Myocyte (in vitro differentiated cells): ENCODE measurements around the gene CFAP58. TPM values are rescaled to one million over a fixed set of nuclear protein-coding genes. Genes with fewer than 3 reads are reported as not detected.
A peak's percentile ranks its signal among the peaks of the same experiment; 100 is the strongest.

ENCODE experiments used
- DNase-seq: peaks from one replicate; pipeline ENCODE4 v3.0.0-alpha.2; 2012; ENCODE audit warnings: low read depth
- total RNA-seq: library from RNA; depleted of rRNA; stranded (reverse); fragments of >200 nt; gene quantifications from 2 replicates; pipeline ENCODE4 v1.2.3, GENCODE V29; 2014

Gene CFAP58
- total RNA-seq, 1 donor from 2014 or later = 0.56 TPM

DNA sequence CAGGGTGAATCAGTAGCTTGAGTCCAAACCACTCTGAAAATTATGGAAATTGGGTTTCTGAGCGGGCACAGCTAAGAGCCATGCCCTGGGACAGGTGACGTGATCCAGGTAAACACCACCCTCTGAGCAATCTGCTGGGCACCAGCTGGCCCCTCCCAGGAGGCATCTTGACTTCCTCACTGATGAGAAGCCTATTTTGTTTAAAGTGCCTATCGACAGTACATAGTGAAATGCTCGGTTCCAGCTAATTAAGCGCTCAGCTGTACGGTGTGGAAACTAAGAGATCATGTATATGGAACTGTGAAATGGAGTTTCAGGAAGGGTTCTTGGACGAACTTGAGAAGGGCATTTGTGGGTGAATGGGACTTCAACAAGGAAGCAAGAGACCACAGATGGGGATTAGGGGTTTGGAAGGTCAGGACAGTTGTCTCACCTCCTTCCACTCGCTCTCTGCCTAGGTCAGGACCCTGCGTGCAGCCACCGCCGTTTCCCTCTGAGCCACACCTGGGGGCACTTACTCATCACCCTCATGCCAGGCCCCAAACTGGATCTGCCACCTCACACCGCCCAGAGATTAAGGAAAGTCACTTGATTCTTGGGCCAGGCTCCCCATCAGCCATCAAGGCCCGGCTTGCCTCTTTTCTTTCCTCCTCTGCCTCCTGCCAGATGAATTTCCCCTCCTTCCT, 18.5 kb upstream of the CFAP58 start:
- DNase-seq = no peak

DNA sequence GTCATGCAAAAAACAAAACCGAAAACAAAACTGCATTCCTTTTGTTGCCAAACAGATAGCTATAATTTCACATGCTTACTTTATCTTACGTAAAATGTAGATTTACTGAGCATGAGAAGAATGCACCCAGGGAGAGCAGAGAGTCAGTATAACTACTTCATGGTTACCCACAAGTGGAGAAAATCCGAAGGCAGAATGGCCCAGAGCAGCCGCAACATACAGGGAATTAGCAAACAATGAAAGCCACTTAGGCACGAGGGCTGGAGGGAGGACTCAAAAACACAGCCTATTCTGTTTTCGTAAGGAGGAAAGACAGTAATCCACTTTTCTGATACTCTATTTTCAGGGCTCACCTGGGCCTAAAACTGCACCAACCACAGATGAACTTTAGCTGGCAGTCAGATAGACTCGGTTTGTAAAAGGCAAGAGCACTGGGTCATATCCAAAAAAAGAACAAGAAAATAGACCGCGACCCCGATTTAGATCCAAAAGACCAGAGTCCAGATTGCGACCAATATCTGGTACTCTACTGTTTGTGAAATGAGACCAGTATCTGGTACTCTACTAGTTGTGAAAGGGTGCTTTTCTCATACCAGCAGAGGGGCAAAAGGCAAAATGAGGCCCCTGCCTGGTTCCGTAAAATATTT, 16.7 kb upstream of the CFAP58 start:
- DNase-seq = peak; percentile 44

DNA sequence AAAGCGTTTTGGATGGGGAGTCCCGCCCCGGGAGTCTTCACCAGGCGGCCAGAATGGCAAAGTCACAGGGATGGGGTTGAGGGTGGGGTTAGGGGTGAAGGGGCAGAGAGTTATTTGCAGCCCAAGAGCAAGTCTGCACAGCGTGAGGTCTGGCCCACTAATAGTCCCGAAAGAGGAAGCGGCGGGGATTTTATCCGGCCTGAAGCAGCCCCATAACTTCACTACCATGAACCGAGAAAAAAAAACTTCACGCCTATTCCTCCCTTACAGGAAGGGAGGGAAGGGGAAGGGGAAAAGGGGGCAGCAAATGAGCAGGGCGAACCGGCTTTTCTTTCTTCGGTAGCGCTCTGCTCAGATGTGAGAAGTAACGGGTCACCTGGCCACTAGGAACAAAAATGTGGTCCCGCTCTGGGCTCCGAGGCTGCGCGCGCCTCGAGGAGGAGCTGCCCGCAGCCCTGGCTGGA, 16.1 kb upstream of the CFAP58 start:
- peak; percentile 35 for DNase-seq

DNA sequence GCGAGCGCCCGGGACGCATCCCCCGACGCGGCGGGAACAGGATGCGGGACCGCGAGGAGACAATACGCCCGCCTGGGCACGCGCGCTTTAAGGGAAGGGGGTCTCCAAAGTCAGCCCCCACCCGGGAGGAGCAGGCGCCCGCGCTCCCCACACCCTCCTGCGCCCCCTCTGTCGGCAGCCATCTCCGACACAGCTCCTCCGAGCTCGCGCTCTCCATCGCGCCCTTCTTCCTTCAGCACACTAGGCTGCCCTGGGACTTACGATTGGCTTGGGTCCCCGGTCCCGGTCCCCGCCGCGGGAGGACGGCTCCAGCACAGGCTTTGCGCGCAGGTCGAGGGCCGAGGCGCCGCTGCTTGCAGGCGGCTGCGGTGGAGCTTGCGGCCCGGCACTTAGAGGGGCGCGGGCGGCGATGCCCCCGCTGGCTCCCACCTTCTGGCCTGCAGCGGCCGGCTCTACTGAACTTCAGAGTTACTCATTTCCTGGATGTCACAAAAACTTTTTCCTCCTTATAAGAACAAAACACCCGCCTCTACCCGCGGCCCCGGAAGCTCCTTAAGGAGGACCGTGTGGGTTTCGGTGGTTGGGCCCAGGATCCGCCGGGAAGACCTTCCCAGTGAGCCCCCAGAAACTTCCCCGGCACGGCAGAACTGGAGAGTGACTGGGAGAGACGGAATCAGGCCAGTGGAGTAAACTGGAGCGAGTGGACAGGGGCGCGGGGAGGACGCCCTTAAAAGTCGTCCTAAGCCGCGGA, 15.5 kb upstream of the CFAP58 start, which contains the start of gene ITPRIP:
TSS of gene ITPRIP (minus strand) at position 481 of the 751 bp plus-strand sequence. CDS start 22,414 bp downstream, outside the sequence.
- DNase-seq = peak; percentile 84

DNA sequence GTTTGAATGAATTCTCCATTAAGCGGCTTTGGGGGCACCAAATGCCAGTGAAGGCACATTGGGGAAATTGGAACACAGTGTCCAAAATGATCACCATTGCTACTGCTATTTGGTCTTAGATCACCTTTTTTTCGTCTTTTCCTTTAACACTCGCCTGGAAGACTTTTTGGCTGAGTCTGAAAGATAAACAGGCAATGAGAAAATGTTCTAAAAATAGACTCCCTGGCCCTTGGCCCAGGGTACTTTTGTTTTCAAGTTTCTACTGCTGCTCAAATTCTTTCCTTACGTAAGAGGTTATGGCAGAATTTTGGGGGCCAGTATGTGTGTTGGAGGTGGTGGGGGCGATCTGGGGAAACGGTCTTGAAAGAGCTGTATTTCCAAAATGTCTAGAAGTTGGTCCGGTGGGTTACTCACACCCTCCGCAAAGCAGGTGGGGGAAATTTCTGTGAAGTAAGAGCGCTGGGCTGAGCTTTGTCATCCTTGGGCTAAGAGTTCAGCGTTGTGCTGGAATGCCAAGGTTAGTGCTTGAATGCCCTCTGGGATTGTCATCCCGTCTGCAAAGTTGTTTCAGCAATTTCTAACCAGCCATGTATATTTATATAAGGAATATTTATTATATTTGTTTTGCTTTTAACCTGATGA, 14.0 kb upstream of the CFAP58 start:
- DNase-seq = peak; percentile 81

DNA sequence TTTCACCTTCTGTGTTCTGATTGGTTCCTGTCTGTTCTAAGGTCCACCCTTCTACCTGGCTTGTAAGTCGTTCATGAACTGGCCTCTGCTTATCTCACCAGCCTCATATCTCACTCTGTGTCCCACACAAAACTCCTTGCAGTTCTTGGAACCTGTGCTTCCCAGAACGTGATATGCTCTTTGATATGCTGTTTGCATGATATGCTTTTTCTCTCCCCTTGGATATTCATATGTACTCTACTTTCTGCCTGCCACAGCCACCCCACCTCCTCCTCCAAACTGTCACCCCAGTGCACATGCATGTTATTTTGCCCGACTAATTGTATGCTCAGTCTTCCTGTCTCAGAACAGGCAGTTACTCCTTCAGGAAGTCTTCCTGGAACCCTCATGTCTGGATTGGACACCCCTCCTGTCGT, 13.5 kb upstream of the CFAP58 start:
- DNase-seq = no peak

DNA sequence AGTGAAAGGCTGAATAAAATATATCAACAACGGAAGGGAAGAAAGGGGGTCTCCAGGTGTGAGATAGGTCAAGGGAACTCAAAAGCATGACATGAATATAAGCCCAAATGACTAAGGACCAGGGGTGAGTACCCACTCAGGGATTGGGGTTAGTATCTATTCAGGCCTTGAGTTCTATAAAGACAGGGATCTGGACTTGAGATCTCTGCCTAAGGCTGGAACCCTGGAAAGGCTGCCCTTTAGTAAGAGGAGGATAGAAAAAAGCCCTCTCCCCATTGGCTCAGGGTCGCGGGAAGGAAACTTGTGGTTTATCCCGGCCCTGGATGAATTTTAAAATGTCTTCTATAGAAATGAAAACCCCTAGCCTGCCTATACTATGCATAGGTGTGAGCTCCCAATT, 13.0 kb upstream of the CFAP58 start:
- DNase-seq = no peak

DNA sequence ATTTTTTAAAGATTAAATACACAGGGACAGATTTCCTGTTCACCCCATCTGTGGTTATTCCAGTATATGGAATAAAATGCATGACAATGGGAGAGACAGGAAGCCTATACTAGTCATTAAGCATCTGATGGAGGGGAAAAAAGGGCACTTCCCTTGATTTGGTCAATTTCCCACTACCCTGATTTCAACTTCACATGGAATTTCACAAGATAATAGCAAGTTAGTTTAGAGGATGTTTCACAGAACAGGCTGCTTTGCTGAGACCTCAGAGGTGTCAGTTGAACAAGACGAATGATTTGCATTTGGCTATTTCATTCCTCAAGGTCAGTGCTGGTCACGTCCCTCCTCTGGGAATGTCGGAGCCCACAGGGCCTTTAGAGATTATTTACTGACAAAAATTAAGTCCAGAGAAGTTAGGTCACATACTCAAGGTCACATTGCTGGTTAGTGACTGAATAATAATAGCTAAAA, 10.7 kb upstream of the CFAP58 start:
- DNase-seq = peak; percentile 62

DNA sequence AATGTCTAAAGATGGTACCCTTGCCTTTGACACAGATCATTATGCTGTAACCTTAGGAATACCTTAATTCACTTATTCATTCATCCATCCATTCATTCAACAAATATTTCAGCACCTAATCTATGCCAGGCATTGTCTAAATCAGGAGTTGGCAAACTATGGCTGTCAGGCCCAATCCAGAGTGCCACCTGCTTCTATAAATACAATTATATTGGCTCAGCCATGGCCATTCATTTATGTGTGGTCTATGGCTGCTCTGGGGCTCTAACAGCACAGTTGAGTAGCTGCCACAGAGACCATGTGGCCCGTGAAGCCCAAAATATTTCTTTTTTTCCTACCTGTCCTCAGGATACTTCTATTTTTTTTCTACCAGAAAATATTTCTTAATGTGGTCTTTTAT, 9.4 kb upstream of the CFAP58 start:
- no peak for DNase-seq

DNA sequence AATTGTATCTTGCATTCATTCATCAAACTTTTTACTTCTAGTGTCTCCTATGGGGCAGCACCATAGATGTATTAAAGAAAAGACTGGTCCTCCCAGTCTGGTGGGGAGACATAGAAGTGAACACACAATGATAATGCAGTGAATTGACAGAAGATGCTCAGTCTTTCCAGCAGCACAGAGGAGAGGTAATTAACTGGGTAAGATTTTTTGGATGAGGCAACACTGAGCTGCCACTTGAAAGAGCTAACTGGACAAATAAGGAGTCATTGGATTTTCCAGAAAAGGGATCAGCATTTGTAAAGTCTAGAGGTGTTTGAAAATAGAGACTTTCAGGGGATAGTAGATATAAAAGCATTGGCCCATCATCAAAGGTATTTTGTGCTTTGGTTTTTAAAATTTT, 8.1 kb upstream of the CFAP58 start:
- DNase-seq = no peak

DNA sequence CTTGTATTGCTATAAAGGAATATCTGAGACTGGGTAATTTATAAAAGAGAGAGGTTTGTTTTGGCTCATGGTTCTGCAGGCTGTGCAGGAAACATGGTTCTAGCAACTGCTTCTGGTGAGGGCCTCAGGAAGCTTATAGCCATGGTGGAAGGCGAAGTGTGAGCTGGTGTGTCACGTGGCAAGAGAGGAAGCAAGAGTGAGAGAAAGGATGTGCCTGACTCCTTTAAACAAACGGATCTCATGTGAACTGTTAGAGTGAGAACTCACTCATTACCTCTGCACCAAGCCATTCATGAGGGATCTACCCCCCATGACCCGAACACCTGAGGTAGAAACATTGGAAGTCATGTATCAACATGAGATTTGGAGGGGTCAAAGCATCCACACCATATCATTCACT, 7.7 kb upstream of the CFAP58 start:
- DNase-seq = no peak

DNA sequence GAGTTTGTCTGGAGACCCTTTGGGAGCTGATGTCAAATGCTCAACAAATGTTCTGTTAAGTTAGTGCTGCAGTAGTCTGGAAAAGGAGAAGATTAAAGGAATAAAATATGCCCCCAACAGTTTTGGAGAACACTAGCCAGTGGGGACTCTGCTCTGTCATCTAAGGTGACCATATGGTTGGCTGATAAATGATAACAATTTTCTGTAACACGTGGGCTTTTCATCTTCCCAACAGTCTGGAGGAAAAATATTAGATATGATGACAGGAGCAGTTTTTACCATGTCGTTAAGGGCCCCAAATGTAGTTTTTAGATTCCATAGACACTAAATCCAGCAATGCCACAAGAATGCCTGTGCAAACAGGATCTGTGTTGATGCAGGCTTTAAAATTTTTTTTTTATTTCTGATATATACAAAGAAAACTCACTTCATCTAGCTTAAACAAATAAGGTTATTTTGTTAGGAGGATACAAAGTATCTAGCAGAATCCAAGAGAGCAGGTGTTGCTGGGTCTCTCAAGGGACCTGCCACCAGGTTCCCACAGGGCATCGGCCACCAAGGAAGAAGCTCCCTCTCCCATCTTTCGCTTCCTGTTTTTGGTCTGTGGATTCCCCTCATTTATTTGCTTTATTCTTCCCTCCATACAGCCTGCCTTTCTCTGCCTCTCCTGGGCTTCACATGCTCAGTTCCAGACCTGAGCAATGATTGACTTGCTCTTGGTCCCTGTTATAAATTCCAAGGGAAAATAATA, 6.2 kb upstream of the CFAP58 start:
- no peak for DNase-seq

DNA sequence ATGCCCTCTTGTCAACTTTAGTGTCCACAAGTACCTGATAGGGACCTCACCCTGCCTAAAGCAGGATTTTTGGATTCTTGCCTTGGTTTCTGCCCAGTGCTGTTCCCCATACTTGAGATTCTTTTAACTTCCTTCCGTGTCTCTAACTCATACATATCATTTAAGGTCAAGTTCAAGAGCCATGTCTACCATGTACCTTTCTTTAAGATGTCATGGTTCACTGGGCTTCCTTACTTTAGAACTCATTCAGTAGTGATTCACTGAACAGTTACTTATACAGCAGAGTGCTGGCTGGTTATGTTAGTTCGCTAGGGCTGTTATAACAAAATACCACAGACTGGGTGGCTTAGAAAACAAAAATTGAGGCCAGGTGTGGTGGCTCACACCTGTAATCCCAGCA, 5.0 kb upstream of the CFAP58 start:
- no peak for DNase-seq

DNA sequence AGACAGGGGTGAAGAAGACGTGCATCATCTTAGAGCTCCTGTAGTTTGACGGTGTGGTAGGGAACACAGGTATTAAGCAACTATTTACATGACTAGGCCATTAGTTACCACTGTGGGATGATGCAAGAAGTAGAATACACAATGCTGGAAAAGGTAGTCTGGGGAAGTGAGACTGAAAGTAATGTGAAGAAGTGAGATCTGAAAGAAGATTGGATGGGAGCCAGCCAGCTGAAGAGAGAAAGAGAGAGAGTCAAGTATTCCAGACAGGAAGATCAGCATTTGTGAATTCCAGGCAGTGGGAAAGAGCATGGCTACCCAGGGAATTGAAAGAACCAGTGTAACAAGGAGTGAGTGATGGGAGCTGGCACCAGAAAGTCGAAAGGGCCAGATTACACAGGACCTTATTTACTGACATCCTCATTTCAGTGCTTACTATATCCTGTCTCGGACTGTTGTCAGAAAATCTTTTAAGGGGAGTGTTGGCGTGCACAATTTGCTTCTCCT, 4.0 kb upstream of the CFAP58 start:
- no peak for DNase-seq

DNA sequence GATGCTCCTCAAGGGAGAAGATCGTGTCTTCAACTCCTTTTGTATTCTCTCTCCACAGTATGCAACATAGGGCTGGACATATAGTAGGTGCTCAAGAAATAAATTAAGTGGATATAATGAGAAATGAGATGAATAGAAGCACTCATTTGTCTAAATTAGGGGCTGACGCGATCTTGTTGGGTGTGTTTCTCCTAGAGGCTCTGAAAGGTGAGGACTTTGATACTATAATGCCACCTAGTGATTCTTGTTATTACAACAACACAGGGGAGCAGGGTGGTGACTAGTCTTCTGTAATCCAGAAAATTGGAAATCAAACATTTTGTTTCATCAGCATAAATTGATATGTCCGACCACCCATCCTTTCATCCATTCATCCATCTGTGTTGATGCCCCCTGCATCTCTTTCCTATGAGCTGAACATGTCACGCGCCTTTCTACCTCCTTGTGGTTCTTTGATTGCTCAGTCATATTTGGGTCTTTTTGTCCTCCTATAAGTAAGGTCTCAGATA, 3.5 kb upstream of the CFAP58 start:
- peak; percentile 64 for DNase-seq

DNA sequence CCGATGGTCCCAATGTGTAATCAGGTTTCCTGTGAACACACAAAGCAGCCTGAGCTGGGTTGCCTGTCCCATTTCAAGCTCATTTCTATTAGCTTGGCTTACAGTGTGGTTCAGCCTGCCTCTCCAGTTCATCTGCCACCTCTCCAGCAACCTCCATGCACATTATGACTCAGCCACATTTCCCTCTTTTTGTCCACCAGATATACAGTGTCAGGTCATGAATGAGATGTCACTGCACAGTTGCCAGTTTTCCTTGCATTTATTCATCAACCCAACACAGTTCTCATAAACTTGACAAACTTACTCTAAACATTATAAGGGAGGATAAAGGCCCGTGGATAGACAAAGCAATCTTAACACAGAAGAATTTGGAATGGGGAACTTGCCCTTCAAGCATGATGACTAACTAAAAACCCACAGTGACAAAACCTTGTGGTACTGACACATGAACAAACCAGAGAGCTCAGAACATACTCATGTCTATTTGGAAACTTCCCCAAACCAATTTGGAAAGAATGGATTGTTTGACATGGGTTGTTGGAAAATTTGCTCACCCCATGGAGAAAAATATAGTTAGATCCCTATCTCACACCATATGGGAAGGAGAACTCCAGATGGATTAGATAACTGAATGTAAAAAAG, 2.5 kb upstream of the CFAP58 start:
- DNase-seq = peak; percentile 76

DNA sequence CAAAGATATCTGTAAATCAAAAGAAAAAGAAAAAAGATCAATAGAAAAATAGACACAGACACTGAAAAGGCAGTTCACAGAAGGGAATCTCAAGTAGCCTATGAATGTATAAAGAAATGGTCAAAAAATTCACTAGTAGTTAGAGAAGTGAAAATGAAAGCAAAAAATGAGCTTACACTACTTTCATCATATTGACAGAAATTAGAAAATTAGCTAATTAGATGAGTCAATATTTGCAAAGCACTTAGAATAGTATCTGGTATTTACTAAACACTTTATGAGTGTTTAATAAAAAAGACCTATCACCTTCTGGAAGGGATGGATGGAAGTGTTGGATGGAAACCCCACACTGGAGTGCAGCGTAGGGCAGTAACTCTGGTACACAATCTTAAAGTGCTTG, 1.7 kb upstream of the CFAP58 start:
- DNase-seq = no peak

DNA sequence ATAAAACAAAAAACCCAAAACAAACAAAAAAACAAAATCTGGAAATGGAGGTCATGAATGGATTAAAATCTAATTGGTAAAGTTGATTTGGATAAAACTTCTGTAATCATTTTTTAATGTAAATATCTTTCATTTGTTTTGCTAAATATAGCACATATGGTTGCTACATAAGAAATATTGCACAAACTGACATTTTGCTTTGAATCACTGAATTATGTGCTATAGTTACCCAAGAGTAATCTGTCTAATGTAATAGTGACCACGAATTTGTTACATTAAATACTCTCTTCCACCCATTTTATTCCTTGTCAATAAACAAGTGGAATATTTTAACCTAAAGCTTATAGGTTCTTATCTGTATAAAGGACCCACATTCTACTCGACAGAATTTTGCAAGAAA, 6.2 kb downstream of the CFAP58 start:
- DNase-seq = no peak

DNA sequence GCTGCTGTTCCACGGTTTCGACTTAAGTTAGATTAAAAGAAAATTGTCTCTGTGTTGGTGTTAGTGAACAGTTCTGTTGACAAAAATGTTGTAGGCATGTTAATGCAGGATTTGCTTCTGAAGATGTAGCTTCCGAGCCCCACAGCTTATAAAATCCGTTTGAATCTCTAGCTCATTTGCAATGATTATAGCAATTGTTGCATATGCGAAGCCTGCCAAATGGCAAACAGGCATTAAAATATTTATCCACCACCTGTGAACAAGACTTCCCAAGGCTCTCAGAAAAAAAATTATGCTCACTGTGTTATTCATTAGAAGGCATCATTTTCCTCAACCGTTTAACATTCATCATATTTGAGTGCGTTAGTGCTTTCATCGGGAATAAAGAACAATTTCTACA, 14.3 kb downstream of the CFAP58 start:
- DNase-seq = no peak

DNA sequence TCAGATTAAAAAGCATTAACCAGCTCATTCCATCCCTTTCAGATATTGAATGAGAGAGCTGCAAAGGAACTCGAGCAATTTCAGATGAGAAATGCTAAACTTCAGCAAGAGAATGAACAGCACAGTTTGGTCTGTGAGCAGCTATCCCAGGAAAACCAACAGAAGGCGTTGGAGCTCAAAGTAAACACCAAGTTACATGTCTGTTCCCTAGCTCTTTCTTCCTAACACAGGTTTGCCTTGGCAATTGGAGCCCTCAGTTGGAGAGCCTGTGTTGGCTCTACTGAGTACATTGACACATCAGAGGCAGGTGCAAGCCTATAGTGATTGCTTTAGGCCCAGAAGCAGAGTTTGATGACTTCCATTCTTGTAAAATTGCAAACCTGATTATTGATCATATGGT, 14.7 kb downstream of the CFAP58 start:
- DNase-seq = no peak
